Measurements from ENCODE around the gene SPIRE2.
A peak's percentile ranks its signal among the peaks of the same experiment; 100 is the strongest.
"Not testable (repeated sequence)": the region's sequence is repeated elsewhere in the genome, so short reads cannot be mapped to it uniquely, and the experiment has no call there.

Gene SPIRE2

DNA sequence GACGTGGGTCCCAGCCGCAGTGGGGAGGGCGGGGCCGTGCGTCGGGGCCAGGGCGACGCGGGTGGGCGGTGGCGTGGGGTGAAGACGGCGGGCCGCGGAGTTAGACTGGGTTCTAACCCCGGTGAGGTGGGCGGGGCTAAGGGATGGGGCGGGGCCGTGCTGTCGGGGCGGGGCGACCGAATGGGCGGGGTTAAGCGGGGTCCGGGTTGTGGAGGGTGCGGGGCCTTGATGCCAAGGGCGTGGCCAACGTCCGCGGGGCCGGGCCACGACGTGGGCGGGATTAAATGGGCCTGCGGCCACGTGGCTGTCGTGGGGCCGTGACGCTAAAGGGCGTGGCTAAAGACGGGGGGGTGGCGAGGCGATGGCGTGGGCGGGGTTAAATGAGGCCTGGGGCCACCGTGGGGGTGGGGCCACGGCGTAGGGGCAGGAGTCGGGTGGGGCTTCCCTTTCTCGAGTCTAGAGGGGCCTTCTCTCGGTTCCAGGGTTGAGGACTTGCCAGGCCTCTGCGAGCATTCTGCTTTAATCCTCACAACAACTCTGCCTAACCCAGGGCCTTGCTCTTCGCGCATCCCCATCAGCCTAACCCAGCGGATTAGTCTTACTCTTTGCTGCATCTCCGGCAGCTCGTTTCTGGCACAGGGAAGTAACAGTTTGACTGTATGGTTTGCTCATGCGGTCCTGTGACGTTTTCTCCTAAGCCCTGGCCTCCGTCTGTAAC lies 45.9 kb downstream of the SPIRE2 start:
- Histone ChIP-seq H3K9me3 (ENCODE audit: control insufficient read depth, low read length) (no peaks in the 10 kb centered on the region), H3K27me3 (replicated peaks; ENCODE audit: control insufficient read depth, insufficient read depth, low read length) (no peaks in the 10 kb centered on the region), H3K9ac (ENCODE audit: low read length) (peak overlapping the region; percentile 78), H3K4me3 (ENCODE audit: low read length) (peak overlapping the region; percentile 90), H3K4me1 (ENCODE audit: control insufficient read depth, insufficient read depth, low read length) (peaks cover 17% of the 10 kb centered on the region), H3K36me3 (ENCODE audit: control insufficient read depth, insufficient read depth, low read length, severe bottlenecking) (peaks cover 23% of the 10 kb centered on the region)
- DNase-seq (ENCODE audit: low read depth) = peak; percentile 99

DNA sequence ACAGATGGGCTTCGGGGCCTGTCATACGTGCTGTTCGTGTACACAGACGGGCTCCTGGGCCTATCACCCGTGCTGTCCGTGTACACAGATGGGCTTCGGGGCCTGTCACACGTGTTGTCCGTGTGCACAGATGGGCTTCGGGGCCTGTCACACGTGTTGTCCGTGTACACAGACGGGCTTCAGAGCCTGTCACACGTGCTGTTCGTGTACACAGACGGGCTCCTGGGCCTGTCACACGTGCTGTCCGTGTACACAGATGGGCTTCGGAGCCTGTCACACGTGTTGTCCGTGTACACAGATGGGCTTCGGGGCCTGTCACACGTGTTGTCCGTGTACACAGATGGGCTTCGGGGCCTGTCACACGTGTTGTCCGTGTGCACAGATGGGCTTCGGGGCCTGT lies 50.8 kb downstream of the SPIRE2 start:
- DNase-seq (ENCODE audit: low read depth); H3K27me3 ChIP-seq (replicated peaks; ENCODE audit: control insufficient read depth, insufficient read depth, low read length); H3K9ac ChIP-seq (ENCODE audit: low read length); H3K9me3 ChIP-seq (ENCODE audit: control insufficient read depth, low read length); H3K4me3 ChIP-seq (ENCODE audit: low read length): not testable (repeated sequence)
- Histone ChIP-seq H3K36me3 (ENCODE audit: control insufficient read depth, insufficient read depth, low read length, severe bottlenecking) (peaks cover 63% of the 10 kb centered on the region), H3K4me1 (ENCODE audit: control insufficient read depth, insufficient read depth, low read length) (peaks cover 12% of the 10 kb centered on the region)

DNA sequence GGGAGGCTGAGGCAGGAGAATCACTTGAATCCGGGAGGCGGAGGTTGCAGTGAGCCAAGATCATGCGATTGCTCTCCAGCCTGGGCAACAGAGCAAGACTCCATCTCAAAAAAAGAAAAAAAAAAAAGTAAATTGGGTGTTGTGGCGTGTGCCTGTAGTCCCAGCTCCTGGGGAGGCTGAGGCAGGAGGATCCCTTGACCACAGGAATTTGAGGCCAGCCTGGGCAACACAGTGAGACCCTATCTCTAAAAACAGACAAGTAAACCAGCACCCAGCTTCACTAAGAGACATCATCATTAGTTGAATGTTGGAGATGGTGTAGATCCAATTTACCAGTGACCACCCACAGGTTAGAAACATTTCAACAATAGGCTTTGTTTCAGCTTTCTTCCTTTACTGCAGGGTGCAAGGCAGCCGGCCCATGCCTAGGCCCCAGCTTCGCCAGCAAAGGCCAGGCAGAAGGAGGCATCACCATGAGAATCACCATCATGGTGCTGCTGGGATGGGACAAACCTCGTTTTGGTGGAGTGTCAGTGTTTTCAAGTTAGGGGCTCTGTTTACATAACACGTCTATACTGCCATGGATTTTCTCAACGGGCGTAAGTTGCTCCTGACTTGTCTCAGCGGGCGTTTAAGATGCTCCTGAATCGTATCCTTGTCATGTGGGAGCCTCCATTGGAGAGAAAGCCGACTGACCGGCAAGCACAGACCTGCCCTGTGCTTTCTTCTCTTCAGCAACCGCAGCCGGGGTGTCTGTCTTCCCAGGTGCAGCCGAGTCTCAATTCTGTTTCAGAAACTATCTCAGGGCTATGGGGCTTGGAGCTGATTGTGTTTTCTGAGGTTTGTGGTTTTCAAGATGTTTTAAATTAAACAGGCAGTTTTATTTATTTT lies 52.4 kb downstream of the SPIRE2 start:
- Histone ChIP-seq H3K36me3 (ENCODE audit: control insufficient read depth, insufficient read depth, low read length, severe bottlenecking) (peaks cover 69% of the 10 kb centered on the region), H3K27me3 (replicated peaks; ENCODE audit: control insufficient read depth, insufficient read depth, low read length) (no peaks in the 10 kb centered on the region), H3K9me3 (ENCODE audit: control insufficient read depth, low read length) (no peaks in the 10 kb centered on the region), H3K9ac (ENCODE audit: low read length) (no peak overlapping the region), H3K4me3 (ENCODE audit: low read length) (no peak overlapping the region), H3K4me1 (ENCODE audit: control insufficient read depth, insufficient read depth, low read length) (peaks cover 8% of the 10 kb centered on the region)
- no peak for DNase-seq (ENCODE audit: low read depth)

DNA sequence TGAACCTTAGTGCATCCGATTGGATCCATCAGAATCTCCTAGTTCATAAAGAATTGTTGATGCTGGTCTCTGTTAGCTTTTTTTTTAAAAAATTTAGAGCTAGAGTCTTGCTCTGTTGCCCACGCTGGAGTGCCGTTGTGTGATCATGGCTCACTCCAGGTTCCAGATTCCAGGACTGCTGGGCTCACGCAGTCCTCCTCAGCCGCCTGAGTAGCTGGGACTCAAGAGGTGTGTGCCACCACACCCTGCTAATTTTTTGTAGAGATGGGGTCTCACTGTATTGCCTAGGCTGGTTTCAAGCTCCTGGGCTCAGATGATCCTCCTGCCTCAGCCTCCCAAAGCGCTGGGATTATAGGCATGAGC lies 53.1 kb downstream of the SPIRE2 start:
- DNase-seq (ENCODE audit: low read depth) = no peak
- Histone ChIP-seq H3K36me3 (ENCODE audit: control insufficient read depth, insufficient read depth, low read length, severe bottlenecking) (peaks cover 75% of the 10 kb centered on the region), H3K4me3 (ENCODE audit: low read length) (no peak overlapping the region)

DNA sequence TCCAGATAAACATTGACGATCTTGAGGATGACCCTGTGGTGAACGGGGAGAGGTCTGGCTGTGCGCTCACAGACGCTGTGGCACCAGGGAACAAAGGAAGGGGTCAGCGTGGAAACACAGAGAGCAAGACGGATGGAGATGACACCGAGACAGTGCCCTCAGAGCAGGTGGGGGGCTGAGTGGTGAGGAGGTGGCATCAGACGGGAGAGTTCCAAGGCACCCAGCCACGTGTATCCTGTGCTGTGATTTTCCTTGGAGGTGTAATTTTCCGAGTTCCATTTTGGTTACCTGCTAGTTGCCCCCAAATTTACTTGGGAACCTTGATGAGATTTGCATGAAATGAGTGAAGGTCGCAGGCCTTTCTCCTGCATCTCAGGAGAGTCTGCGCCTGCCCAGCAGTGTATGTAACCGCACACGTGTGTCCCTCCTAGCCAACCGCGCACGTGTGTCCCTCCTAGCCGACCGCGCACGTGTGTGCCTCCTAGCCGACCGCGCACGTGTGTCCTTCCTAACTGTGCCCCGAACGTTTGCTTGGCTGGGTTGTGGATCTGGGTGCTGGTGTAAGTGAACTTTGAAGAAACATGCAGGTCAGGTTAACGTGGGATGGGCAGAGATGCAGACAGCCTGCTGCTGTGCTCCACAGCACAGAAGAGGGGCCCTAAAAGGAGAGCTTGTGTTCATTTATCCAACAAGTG lies 55.2 kb downstream of the SPIRE2 start:
- no peak for DNase-seq (ENCODE audit: low read depth)
- Histone ChIP-seq H3K9ac (ENCODE audit: low read length) (no peak overlapping the region), H3K36me3 (ENCODE audit: control insufficient read depth, insufficient read depth, low read length, severe bottlenecking) (peaks cover 86% of the 10 kb centered on the region), H3K9me3 (ENCODE audit: control insufficient read depth, low read length) (no peaks in the 10 kb centered on the region), H3K4me3 (ENCODE audit: low read length) (no peak overlapping the region), H3K4me1 (ENCODE audit: control insufficient read depth, insufficient read depth, low read length) (peaks cover 5% of the 10 kb centered on the region), H3K27me3 (replicated peaks; ENCODE audit: control insufficient read depth, insufficient read depth, low read length) (no peaks in the 10 kb centered on the region)

More for the DNA sequence above, 53.1 kb downstream of the SPIRE2 start:
- peaks cover 5% of the 10 kb centered on the region for H3K4me1 ChIP-seq (ENCODE audit: control insufficient read depth, insufficient read depth, low read length)
- H3K9ac ChIP-seq (ENCODE audit: low read length) = no peak overlapping the region
- H3K9me3 ChIP-seq (ENCODE audit: control insufficient read depth, low read length) = no peaks in the 10 kb centered on the region
- no peaks in the 10 kb centered on the region for H3K27me3 ChIP-seq (replicated peaks; ENCODE audit: control insufficient read depth, insufficient read depth, low read length)

DNA sequence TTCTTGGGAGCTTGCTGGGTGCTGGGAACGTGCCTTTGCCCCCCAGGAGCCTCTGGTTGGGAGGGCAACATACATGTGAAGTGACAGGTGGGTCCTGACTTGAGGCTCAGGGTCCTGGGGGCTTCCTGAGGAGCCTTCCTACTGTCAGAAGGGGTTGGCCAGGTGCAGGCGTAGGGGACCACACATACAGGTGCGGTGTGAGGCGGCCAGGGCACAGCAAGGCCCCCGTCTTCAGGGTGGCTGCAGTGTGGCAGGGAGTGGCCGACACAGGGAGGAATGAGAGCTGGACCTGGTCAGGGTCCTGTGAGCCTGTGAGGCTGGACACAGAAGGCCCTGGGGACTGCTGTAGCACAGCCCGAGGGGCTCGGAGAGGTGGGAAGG lies 55.8 kb downstream of the SPIRE2 start:
- no peak overlapping the region for H3K9ac ChIP-seq (ENCODE audit: low read length)
- H3K36me3 ChIP-seq (ENCODE audit: control insufficient read depth, insufficient read depth, low read length, severe bottlenecking) = peaks cover 80% of the 10 kb centered on the region
- H3K4me3 ChIP-seq (ENCODE audit: low read length) = no peak overlapping the region
- H3K27me3 ChIP-seq (replicated peaks; ENCODE audit: control insufficient read depth, insufficient read depth, low read length) = no peaks in the 10 kb centered on the region
- no peak for DNase-seq (ENCODE audit: low read depth)
- peaks cover 5% of the 10 kb centered on the region for H3K4me1 ChIP-seq (ENCODE audit: control insufficient read depth, insufficient read depth, low read length)
- no peaks in the 10 kb centered on the region for H3K9me3 ChIP-seq (ENCODE audit: control insufficient read depth, low read length)

DNA sequence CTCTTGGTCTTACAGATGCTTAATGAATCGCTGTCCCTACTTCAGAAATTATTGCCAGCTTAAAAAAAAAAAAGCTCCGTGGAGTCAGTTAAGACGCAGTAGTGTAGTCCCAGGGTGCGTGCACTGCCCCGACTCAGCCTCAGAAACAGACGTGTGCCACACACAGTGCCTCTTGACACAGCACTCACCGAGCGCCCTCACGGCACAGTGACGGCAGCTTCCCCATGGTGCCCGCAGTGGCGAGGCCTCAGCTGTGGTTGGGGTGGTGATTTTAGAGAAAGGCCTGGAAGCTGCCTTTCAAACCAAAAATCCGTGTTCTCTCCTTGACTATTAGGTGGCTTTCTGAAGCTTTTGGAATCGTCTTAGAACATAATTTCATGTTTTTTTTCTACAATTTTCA lies 59.0 kb downstream of the SPIRE2 start:
- Histone ChIP-seq H3K4me3 (ENCODE audit: low read length) (no peak overlapping the region), H3K9me3 (ENCODE audit: control insufficient read depth, low read length) (no peaks in the 10 kb centered on the region), H3K9ac (ENCODE audit: low read length) (no peak overlapping the region), H3K4me1 (ENCODE audit: control insufficient read depth, insufficient read depth, low read length) (peaks cover 5% of the 10 kb centered on the region), H3K27me3 (replicated peaks; ENCODE audit: control insufficient read depth, insufficient read depth, low read length) (no peaks in the 10 kb centered on the region), H3K36me3 (ENCODE audit: control insufficient read depth, insufficient read depth, low read length, severe bottlenecking) (peaks cover 87% of the 10 kb centered on the region)
- DNase-seq (ENCODE audit: low read depth) = no peak

DNA sequence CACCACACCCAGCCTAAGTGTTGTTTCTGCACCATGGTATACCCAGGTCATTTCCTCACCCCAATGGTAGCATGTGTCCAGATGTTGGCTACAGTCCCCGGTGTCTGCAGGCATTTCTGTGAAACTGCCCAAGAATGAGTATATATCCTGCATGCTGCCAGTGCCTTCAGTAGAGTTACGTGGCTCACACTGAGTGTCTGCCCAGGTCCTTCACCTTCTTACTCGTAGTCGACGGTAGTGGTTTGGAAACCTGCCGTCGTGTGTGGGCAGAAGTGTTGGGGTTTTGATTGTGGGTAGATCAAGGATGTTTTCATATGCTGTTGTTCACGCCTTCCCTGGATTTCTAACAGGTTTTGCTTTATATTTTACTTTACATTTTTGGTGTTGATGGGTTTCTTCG lies 61.9 kb downstream of the SPIRE2 start:
- H3K4me1 ChIP-seq (ENCODE audit: control insufficient read depth, insufficient read depth, low read length) = peaks cover 4% of the 10 kb centered on the region
- H3K36me3 ChIP-seq (ENCODE audit: control insufficient read depth, insufficient read depth, low read length, severe bottlenecking) = peaks cover 90% of the 10 kb centered on the region

DNA sequence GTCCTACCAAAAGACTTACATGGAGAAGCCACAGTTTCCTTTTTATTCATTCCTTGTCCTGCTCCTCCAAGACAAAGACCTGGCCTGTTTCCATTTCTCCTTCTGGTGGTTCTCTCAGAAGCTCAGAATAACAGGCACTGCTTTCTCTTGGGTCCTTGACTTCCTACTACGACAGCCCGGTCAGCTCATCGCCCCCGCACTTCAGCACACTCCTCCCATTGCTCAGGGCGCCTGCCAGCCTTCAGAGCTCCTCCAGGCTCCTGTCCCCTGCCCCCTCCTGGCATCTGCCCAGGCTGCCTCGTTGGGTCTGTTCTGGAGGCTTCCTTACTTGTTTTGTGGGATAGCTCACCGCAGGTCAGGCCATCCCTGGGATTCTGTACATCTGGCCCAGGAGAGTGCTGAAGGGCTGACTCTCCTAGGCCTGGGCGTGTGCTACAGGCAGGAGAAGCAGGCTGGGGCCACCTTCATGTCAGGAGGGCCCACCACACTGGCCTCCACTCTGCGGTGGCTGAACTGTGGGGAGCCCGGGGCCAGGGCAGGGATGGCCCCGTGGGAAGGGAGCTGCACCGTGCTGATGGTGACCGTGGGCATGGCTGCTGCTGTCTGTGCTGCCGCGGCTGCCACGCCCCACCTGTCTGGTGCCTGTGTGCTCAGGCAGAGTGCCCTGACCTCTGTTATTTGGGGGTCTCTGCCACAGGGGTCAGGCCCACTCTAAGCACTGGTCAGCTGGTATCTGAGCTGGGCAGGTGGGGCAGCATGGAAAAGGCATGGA lies 62.8 kb downstream of the SPIRE2 start:
- Histone ChIP-seq H3K4me3 (ENCODE audit: low read length) (no peak overlapping the region), H3K27me3 (replicated peaks; ENCODE audit: control insufficient read depth, insufficient read depth, low read length) (no peaks in the 10 kb centered on the region), H3K9me3 (ENCODE audit: control insufficient read depth, low read length) (no peaks in the 10 kb centered on the region), H3K36me3 (ENCODE audit: control insufficient read depth, insufficient read depth, low read length, severe bottlenecking) (peaks cover 89% of the 10 kb centered on the region), H3K4me1 (ENCODE audit: control insufficient read depth, insufficient read depth, low read length) (no peaks in the 10 kb centered on the region), H3K9ac (ENCODE audit: low read length) (no peak overlapping the region)
- DNase-seq (ENCODE audit: low read depth) = no peak

More for the DNA sequence above, 61.9 kb downstream of the SPIRE2 start:
- no peaks in the 10 kb centered on the region for H3K27me3 ChIP-seq (replicated peaks; ENCODE audit: control insufficient read depth, insufficient read depth, low read length)
- no peaks in the 10 kb centered on the region for H3K9me3 ChIP-seq (ENCODE audit: control insufficient read depth, low read length)
- no peak overlapping the region for H3K9ac ChIP-seq (ENCODE audit: low read length)
- no peak for DNase-seq (ENCODE audit: low read depth)
- no peak overlapping the region for H3K4me3 ChIP-seq (ENCODE audit: low read length)

DNA sequence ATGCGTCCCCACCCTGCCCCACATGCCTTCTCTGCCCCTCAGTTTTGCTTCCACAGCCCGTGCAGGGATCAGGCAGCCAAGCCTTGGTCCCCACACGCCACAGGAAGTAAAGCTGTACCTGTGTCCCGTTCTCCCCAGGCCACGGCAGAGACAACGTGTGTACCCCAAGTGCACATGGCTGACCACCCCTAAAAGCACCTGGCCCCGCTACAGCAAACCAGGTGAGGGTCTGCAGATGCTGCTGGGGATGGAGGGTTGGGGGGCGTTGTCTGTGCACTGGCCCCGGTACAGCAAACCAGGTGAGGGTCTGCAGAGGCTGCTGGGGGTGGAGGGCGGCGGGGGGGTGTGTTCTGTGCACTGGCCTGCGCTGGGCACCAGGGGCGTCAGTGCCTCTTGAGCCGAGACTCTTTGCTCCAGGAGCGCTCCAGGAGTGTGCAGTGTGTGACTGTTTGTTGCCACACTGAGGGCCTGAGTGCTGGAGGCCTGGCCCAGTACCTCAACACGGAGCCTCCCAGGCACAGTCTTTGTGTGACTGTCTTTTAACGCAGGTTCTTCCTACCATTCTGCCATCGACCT lies 63.9 kb downstream of the SPIRE2 start:
- Histone ChIP-seq H3K4me1 (ENCODE audit: control insufficient read depth, insufficient read depth, low read length) (no peaks in the 10 kb centered on the region), H3K9me3 (ENCODE audit: control insufficient read depth, low read length) (no peaks in the 10 kb centered on the region), H3K27me3 (replicated peaks; ENCODE audit: control insufficient read depth, insufficient read depth, low read length) (no peaks in the 10 kb centered on the region), H3K36me3 (ENCODE audit: control insufficient read depth, insufficient read depth, low read length, severe bottlenecking) (peaks cover 88% of the 10 kb centered on the region), H3K4me3 (ENCODE audit: low read length) (no peak overlapping the region), H3K9ac (ENCODE audit: low read length) (no peak overlapping the region)
- no peak for DNase-seq (ENCODE audit: low read depth)
